Measurements from ENCODE around the gene PNPLA4.

DNA sequence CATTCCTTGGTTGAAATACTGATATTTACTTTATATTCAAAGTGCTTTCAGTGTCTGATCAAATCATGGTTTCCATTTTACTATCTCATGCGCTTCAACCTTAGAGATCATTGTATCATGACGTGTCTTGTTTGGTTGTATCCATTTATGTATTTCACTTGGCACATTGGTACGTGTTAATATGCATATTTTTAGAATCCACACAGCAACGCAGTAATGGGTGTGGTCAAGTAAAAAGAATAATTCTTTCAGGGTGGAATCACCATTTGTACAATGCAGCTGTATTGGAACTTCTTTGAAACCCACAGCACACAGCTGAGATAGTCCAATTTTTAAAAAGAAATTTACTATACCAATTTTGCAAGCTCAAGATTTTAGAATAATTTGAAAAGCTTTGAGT lies 55.2 kb downstream of the PNPLA4 start:
- TF ChIP-seq, protein P1, sequence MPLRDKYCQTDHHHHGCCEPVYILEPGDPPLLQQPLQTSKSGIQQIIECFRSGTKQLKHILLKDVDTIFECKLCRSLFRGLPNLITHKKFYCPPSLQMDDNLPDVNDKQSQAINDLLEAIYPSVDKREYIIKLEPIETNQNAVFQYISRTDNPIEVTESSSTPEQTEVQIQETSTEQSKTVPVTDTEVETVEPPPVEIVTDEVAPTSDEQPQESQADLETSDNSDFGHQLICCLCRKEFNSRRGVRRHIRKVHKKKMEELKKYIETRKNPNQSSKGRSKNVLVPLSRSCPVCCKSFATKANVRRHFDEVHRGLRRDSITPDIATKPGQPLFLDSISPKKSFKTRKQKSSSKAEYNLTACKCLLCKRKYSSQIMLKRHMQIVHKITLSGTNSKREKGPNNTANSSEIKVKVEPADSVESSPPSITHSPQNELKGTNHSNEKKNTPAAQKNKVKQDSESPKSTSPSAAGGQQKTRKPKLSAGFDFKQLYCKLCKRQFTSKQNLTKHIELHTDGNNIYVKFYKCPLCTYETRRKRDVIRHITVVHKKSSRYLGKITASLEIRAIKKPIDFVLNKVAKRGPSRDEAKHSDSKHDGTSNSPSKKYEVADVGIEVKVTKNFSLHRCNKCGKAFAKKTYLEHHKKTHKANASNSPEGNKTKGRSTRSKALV (CRISPR knock-in tag; IDR thresholded peaks at IDR 0.05) = no peak
- TF ChIP-seq NR2C2 (CRISPR knock-in tag; IDR thresholded peaks at IDR 0.05; ENCODE audit: borderline replicate concordance) (no peak), TARDBP (CRISPR knock-in tag; IDR thresholded peaks at IDR 0.05) (no peak), ZNF619 (CRISPR knock-in tag; IDR thresholded peaks at IDR 0.05) (no peak), TAF1 (CRISPR knock-in tag; IDR thresholded peaks at IDR 0.05) (no peak), RARG (CRISPR knock-in tag; IDR thresholded peaks at IDR 0.05; ENCODE audit: low read depth) (no peak), JUNB (CRISPR knock-in tag; IDR thresholded peaks at IDR 0.05; ENCODE audit: borderline replicate concordance) (no peak), ZNF841 (CRISPR knock-in tag; IDR thresholded peaks at IDR 0.05; ENCODE audit: borderline replicate concordance) (no peak), CREB1 (IDR thresholded peaks at IDR 0.05) (no peak), CREB1 (CRISPR knock-in tag; IDR thresholded peaks at IDR 0.05) (no peak), JUN (CRISPR knock-in tag; IDR thresholded peaks at IDR 0.05) (no peak)
- TF ChIP-seq, protein P2, sequence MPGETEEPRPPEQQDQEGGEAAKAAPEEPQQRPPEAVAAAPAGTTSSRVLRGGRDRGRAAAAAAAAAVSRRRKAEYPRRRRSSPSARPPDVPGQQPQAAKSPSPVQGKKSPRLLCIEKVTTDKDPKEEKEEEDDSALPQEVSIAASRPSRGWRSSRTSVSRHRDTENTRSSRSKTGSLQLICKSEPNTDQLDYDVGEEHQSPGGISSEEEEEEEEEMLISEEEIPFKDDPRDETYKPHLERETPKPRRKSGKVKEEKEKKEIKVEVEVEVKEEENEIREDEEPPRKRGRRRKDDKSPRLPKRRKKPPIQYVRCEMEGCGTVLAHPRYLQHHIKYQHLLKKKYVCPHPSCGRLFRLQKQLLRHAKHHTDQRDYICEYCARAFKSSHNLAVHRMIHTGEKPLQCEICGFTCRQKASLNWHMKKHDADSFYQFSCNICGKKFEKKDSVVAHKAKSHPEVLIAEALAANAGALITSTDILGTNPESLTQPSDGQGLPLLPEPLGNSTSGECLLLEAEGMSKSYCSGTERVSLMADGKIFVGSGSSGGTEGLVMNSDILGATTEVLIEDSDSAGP (CRISPR knock-in tag; IDR thresholded peaks at IDR 0.05; ENCODE audit: borderline replicate concordance) = no peak
- TF ChIP-seq, protein P3, sequence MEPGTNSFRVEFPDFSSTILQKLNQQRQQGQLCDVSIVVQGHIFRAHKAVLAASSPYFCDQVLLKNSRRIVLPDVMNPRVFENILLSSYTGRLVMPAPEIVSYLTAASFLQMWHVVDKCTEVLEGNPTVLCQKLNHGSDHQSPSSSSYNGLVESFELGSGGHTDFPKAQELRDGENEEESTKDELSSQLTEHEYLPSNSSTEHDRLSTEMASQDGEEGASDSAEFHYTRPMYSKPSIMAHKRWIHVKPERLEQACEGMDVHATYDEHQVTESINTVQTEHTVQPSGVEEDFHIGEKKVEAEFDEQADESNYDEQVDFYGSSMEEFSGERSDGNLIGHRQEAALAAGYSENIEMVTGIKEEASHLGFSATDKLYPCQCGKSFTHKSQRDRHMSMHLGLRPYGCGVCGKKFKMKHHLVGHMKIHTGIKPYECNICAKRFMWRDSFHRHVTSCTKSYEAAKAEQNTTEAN (CRISPR knock-in tag; conservative IDR thresholded peaks at IDR 0.05) = no peak
- TF ChIP-seq, protein P4, sequence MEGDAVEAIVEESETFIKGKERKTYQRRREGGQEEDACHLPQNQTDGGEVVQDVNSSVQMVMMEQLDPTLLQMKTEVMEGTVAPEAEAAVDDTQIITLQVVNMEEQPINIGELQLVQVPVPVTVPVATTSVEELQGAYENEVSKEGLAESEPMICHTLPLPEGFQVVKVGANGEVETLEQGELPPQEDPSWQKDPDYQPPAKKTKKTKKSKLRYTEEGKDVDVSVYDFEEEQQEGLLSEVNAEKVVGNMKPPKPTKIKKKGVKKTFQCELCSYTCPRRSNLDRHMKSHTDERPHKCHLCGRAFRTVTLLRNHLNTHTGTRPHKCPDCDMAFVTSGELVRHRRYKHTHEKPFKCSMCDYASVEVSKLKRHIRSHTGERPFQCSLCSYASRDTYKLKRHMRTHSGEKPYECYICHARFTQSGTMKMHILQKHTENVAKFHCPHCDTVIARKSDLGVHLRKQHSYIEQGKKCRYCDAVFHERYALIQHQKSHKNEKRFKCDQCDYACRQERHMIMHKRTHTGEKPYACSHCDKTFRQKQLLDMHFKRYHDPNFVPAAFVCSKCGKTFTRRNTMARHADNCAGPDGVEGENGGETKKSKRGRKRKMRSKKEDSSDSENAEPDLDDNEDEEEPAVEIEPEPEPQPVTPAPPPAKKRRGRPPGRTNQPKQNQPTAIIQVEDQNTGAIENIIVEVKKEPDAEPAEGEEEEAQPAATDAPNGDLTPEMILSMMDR (CRISPR knock-in tag; IDR thresholded peaks at IDR 0.05) = no peak
